ENCODE results near the gene MYO1E.

MYO1E gene

DNA sequence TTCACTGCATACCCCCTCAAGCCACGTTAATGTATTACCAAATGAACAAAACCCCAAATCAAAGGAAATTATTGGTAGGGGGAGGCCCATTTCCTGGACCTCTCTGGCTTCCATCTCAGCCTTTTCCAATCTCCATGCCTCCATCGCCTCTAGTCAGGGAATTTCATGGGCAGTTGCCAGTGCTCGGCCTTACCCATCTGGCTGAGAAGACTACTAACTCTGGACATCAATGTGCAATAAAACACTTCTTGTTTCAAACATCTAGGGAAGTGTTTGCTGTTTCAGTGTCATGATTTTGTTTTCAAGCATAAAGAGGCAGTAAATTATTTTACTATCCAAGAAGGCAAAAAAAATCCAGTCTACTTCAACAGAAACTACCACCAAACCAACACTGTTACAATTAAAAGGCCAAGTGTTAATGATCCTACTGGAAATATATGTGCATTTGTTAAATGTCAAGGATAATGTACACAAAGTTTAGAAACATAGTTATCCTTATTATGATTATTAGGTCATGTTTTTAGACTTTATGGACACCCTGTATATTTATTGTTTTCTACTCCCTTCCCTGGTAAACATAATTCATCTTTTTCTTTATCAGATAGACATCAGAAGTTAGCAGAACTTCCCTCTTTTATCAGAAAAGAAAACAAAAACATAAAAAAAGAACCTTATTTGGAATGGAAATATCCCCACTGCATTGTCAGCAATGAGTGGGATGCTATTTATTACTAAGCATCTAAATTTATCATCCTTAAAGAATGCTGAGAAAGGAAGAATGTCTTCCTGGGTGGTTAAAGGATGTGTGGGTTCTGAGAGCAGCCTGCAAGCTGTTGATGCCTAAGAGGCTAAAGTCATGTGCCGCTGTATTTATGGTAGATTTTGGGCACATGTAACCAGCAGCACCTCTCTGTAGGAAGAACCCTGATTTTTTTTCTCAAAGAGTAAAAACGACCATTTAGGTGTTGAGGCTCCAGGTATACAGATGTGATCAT, 150.9 kb downstream of the MYO1E start:
- no peak for DNase-seq (ENCODE audit: extremely low read depth, insufficient read length)
- TF ChIP-seq, protein P1, sequence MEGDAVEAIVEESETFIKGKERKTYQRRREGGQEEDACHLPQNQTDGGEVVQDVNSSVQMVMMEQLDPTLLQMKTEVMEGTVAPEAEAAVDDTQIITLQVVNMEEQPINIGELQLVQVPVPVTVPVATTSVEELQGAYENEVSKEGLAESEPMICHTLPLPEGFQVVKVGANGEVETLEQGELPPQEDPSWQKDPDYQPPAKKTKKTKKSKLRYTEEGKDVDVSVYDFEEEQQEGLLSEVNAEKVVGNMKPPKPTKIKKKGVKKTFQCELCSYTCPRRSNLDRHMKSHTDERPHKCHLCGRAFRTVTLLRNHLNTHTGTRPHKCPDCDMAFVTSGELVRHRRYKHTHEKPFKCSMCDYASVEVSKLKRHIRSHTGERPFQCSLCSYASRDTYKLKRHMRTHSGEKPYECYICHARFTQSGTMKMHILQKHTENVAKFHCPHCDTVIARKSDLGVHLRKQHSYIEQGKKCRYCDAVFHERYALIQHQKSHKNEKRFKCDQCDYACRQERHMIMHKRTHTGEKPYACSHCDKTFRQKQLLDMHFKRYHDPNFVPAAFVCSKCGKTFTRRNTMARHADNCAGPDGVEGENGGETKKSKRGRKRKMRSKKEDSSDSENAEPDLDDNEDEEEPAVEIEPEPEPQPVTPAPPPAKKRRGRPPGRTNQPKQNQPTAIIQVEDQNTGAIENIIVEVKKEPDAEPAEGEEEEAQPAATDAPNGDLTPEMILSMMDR (IDR thresholded peaks at IDR 0.05; ENCODE audit: insufficient read depth, low read length, poor library complexity, severe bottlenecking), result no peak
- Histone ChIP-seq H3K4me3 (replicated peaks; ENCODE audit: low read depth, low read length) (no peak overlapping the region), H3K36me3 (ENCODE audit: control insufficient read depth, insufficient read depth, low read length) (peaks cover 29% of the 10 kb centered on the region), H3K27me3 (replicated peaks; ENCODE audit: control insufficient read depth, insufficient read depth, low read length) (no peaks in the 10 kb centered on the region)

DNA sequence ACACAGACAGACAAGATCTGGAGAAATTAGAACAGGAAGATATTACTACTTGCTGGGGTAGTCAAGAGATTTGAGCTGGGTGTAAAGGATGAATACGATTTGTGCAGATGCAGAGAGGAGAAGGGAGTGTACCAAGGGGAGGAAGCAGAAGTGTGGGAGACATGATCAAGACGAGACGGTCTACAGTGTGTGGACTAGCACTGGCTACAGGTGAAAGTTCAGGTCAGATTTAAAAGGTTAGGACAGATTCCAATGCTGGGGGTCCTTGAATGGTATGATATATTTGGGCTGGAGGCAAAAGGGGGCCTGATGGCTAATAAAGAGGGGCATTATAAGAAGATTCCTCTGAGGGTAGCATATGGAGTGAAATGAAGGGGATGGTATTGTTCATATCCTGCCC, 154.0 kb downstream of the MYO1E start:
- Histone ChIP-seq H3K36me3 (ENCODE audit: control insufficient read depth, insufficient read depth, low read length) (peaks cover 20% of the 10 kb centered on the region), H3K4me3 (replicated peaks; ENCODE audit: low read depth, low read length) (no peak overlapping the region), H3K27me3 (replicated peaks; ENCODE audit: control insufficient read depth, insufficient read depth, low read length) (no peaks in the 10 kb centered on the region)
- TF ChIP-seq, protein P1 (IDR thresholded peaks at IDR 0.05; ENCODE audit: insufficient read depth, low read length, poor library complexity, severe bottlenecking), result no peak
- no peak for DNase-seq (ENCODE audit: extremely low read depth, insufficient read length)

DNA sequence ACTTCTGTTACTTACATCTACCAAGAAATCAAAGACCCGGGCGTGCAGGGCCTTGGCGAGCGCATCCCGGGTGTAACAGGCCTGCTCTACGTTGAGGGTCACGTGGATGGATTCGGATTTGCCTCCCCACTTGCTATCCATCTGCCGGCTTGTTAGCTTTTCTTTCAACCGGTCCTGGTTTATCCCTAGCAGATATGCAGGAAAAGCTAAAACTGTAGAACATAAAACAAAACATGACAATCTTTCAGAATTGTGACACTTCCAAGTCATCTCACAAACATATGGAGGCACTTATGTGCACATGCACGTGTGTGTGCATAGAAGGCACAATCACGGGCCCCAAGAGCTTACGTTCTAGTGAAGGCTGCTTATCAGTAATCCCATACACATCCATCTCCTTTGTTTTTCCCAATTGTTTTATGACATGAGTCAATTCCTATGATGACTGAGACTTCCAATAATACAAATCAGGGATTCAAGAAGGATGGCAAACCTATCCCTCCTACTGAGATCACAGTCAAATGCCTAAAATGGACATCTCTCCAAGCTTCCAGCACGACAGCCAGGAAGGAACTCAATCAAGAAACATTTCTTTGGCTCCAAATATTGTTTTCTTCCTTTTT, 154.7 kb downstream of the MYO1E start:
- H3K36me3 ChIP-seq (ENCODE audit: control insufficient read depth, insufficient read depth, low read length), result peaks cover 15% of the 10 kb centered on the region
- no peak overlapping the region for H3K4me3 ChIP-seq (replicated peaks; ENCODE audit: low read depth, low read length)
- DNase-seq (ENCODE audit: extremely low read depth, insufficient read length), result no peak
- TF ChIP-seq, protein P1 (IDR thresholded peaks at IDR 0.05; ENCODE audit: insufficient read depth, low read length, poor library complexity, severe bottlenecking), result no peak
- H3K27me3 ChIP-seq (replicated peaks; ENCODE audit: control insufficient read depth, insufficient read depth, low read length), result no peaks in the 10 kb centered on the region

DNA sequence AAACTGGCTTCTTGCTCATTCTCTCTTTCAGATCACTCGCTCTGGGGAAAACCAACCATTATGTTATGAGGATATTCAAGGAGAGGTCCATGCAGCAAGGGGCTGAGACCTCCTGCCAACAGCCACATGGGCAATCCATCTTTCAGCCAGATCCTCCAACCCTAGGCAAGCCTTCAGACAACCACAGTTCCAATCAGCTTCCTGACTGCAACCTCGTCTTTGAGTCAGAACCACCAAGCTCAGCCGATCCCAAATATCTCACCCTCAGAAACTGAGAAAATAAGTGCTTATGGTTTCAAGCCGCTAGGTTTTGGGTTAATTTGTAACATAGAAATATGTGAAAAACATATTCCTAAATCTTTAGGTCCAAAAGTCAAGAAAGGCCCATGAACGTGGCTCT, 155.8 kb downstream of the MYO1E start:
- Histone ChIP-seq H3K4me3 (replicated peaks; ENCODE audit: low read depth, low read length) (no peak overlapping the region), H3K36me3 (ENCODE audit: control insufficient read depth, insufficient read depth, low read length) (peaks cover 16% of the 10 kb centered on the region), H3K27me3 (replicated peaks; ENCODE audit: control insufficient read depth, insufficient read depth, low read length) (no peaks in the 10 kb centered on the region)
- DNase-seq (ENCODE audit: extremely low read depth, insufficient read length), result no peak
- TF ChIP-seq, protein P1 (IDR thresholded peaks at IDR 0.05; ENCODE audit: insufficient read depth, low read length, poor library complexity, severe bottlenecking), result no peak

DNA sequence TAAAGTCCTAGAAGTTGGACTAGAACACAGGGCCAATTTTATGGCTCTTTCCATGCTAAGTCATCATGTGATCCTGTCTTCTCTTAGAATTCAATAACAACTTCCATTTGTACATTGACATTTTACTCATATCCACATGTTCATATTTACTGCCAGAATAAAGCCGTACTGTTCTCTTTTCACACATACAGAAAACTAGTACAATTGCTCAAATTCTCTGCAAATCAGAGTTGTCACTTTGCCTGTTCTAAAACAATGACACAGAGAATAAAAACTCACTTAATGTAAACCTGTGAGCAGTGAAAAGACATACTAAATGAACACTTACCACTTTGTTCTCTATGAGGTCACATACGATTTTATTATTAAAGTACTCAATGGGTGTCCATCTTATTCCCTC, 162.5 kb downstream of the MYO1E start:
- no peak for DNase-seq (ENCODE audit: extremely low read depth, insufficient read length)
- Histone ChIP-seq H3K27me3 (replicated peaks; ENCODE audit: control insufficient read depth, insufficient read depth, low read length) (no peaks in the 10 kb centered on the region), H3K36me3 (ENCODE audit: control insufficient read depth, insufficient read depth, low read length) (peaks cover 28% of the 10 kb centered on the region)

More for the DNA sequence above, 162.5 kb downstream of the MYO1E start:
- H3K4me3 ChIP-seq (replicated peaks; ENCODE audit: low read depth, low read length), result no peak overlapping the region
- TF ChIP-seq, protein P1 (IDR thresholded peaks at IDR 0.05; ENCODE audit: insufficient read depth, low read length, poor library complexity, severe bottlenecking), result no peak
